ENCODE results near the gene C16orf82. TPM values are rescaled to one million over a fixed set of nuclear protein-coding genes. Genes with fewer than 3 reads are reported as not detected.

The C16orf82 gene
- total RNA-seq, 2 donors from 2014 or later: not detected

DNA sequence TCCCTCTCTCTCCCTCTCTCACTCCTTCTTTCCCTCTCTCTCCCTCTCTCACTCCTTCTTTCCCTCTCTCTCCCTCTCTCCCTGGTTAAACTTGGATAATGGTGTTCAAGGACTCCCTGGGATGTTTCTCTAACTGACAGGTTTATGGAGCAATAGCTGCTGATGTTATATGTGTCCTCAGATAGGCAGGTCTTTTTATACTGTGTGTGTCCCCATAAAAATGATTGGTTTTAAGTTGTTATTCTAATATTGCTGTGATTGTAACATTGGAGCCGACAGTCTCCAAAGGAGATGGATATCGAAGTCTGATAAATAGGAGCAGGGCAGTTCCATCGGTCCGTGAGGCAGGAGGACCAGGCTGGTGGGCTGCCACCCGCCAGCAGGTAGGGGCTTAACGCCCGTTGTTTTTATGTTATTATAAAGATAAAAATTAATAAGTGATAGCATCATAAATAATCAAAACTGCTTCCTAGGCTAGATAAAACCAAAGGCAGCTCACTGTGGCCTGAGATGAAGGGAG is 38.1 kb upstream of the C16orf82 start:
- no peak for TF ChIP-seq POLR2A (IDR thresholded peaks at IDR 0.05)
- no peak for TF ChIP-seq CTCF (IDR thresholded peaks at IDR 0.05)
- no peaks in the 10 kb centered on the region for H3K4me1 ChIP-seq
- ATAC-seq: no peak
- no peak overlapping the region for H3K27ac ChIP-seq
- no peak overlapping the region for H3K4me3 ChIP-seq
- H3K36me3 ChIP-seq (replicated peaks in 1 of 2; ENCODE audit: insufficient read depth in 1 of 2, low read depth in 2 of 2): no peaks in the 10 kb centered on the region
- no peaks in the 10 kb centered on the region for H3K27me3 ChIP-seq
- intact Hi-C loops (cut with DNase I): no loop called here
- H3K9me3 ChIP-seq: no peaks in the 10 kb centered on the region
- DNase-seq: no peak
- 61% methylated on average over 7 of the region's 7 CpGs for WGBS, 2 donors

- H3K27me3 ChIP-seq: no peaks in the 10 kb centered on the region
- H3K4me1 ChIP-seq: no peaks in the 10 kb centered on the region
- intact Hi-C loops (cut with DNase I): no loop called here
- DNase-seq (no peak), ATAC-seq (no peak)
- TF ChIP-seq CTCF (IDR thresholded peaks at IDR 0.05) (no peak), POLR2A (IDR thresholded peaks at IDR 0.05) (no peak)
- no peak overlapping the region for H3K27ac ChIP-seq
- no peaks in the 10 kb centered on the region for H3K36me3 ChIP-seq (replicated peaks in 1 of 2; ENCODE audit: insufficient read depth in 1 of 2, low read depth in 2 of 2)
- 52 to 65% methylated on average over 6 of the region's 6 CpGs for WGBS, 2 donors
- no peak overlapping the region for H3K4me3 ChIP-seq
- H3K9me3 ChIP-seq: no peaks in the 10 kb centered on the region
Measured at GRCh38 chr16:27029525-27029924, 37.2 kb upstream of the C16orf82 start.

GRCh38 chr16:27033281-27033979 is 33.3 kb upstream of the C16orf82 start:
- Histone ChIP-seq H3K27me3 (no peaks in the 10 kb centered on the region), H3K4me1 (no peaks in the 10 kb centered on the region), H3K36me3 (replicated peaks in 1 of 2; ENCODE audit: insufficient read depth in 1 of 2, low read depth in 2 of 2) (no peaks in the 10 kb centered on the region), H3K9me3 (no peaks in the 10 kb centered on the region), H3K4me3 (no peak overlapping the region), H3K27ac (no peak overlapping the region)
- intact Hi-C loops (cut with DNase I): no loop called here
- WGBS, 2 donors: 71 to 72% methylated on average over 12 of the region's 12 CpGs
- DNase-seq: no peak
- no peak for TF ChIP-seq POLR2A (IDR thresholded peaks at IDR 0.05)
- no peak for TF ChIP-seq CTCF (IDR thresholded peaks at IDR 0.05)
- ATAC-seq: no peak

- Histone ChIP-seq H3K36me3 (replicated peaks in 1 of 2; ENCODE audit: insufficient read depth in 1 of 2, low read depth in 2 of 2) (no peaks in the 10 kb centered on the region), H3K4me1 (no peaks in the 10 kb centered on the region), H3K9me3 (no peaks in the 10 kb centered on the region), H3K4me3 (no peak overlapping the region), H3K27me3 (no peaks in the 10 kb centered on the region), H3K27ac (no peak overlapping the region)
- DNase-seq (no peak), ATAC-seq (no peak)
- intact Hi-C loops (cut with DNase I): no loop called here
- TF ChIP-seq POLR2A (IDR thresholded peaks at IDR 0.05) (no peak), CTCF (IDR thresholded peaks at IDR 0.05) (no peak)
- 79 to 81% methylated on average over 23 of the region's 23 CpGs for WGBS, 2 donors
Measured at GRCh38 chr16:27040732-27041131, 26.0 kb upstream of the C16orf82 start.

DNA sequence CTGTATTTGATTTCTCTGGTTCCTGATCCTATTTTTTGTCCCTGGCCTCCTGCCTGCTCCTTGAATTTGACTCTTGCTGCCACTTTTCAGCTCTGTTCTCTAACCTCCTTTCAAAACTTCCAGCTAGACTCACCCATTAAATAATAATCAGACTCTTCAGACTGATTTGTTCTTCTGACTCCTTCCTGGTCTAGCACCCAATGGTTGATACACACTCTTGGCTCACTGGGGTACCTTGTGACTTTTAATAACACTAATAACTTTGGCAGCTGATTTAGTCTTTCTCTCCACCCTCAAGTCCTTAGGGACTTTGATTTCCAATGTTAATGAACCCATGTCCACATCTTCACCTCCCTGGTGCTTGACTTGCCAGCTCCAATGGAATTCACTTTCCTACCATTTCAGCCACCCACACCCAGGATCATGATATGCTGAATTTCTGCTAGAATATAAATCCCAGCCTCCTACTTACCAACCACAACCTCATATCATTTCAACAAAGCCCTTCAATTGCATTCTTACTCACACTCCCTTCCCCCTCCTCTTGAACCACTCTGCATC is 19.7 kb upstream of the C16orf82 start:
- intact Hi-C loops (cut with DNase I): no loop called here
- Histone ChIP-seq H3K4me1 (no peaks in the 10 kb centered on the region), H3K36me3 (replicated peaks in 1 of 2; ENCODE audit: insufficient read depth in 1 of 2, low read depth in 2 of 2) (no peaks in the 10 kb centered on the region), H3K4me3 (no peak overlapping the region), H3K9me3 (no peaks in the 10 kb centered on the region), H3K27me3 (no peaks in the 10 kb centered on the region), H3K27ac (no peak overlapping the region)
- ATAC-seq (no peak), DNase-seq (no peak)
- TF ChIP-seq CTCF (IDR thresholded peaks at IDR 0.05): no peak
- TF ChIP-seq POLR2A (IDR thresholded peaks at IDR 0.05): no peak
